ENCODE measurements around the gene ETFRF1.

The ETFRF1 gene, protein sequence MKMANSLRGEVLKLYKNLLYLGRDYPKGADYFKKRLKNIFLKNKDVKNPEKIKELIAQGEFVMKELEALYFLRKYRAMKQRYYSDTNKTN

DNA sequence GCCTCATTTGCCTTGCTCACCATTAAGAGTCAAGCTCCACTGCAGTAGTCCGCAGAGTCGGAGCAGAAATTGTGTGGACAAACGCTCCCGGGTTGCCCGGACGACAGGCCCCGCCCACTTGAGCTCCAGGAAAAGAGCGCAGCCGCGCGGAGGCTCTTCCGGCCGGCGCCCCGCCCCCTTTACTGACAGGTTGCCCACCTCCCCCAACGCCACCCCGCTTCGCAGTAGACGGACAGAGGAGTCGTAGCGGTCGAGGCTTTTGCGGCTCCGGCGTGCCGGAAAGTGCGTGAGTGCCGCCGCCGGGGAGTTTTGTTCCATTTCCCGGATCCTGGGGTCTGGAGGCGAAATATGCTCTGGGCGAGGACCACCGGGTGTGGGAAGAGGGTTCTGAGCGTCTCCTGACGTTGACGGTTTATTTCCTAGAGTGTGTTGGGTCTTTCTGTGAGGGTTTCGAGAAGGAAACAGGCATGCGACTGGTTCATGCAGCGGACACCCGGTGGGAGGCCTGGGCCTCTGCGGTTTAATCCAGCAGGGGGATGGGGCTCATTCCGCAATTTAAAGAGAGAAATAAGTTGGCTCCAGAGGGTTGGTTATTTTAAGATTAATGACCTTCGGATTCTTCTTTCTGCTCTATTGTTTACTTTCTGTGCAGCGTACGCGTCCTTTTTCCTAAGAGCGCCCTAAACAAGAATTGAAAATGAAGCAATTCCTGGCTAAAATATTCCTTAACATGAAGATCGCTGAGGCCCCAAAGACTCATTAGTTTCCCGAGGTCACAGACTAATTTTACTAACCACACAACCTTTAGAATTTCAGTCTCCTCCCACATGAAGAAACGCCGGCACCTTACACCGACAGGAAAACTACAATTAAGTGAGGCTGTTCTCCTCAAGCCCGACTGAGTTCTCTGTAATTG is at the start of gene ETFRF1, which contains the start of gene DNAI7:
Gene ETFRF1, plus strand, starts transcription at position 182 of the 916 bp plus-strand sequence. CDS start 8,720 bp downstream, outside the sequence.
Gene DNAI7, minus strand, starts transcription at position 105 of the 916 bp plus-strand sequence. Its CDS starts 82 bp downstream, at position 23.
- DNase-seq (ENCODE audit: low spot score), result peak; percentile 94

DNA sequence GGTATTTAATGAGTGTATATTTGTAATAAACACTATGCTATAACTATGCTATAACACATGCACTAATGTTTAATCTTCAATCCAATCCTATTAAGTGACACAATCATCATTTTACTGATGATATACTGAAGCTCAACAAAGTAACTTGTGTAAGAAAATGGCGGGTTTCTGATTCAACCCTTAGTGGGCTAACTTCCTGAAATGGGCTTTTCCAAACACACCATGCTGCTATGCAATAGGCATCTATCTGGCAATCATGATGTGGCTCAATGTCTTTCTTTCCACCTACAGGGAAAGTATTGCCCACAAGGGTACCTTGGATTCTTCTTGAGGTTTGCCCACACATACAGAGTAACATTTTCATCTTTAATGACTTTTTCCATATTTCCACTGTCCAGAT is 48.4 kb upstream of the ETFRF1 start:
- DNase-seq (ENCODE audit: low spot score), result no peak

GRCh38 chr12:25151476-25151875 is 43.6 kb upstream of the ETFRF1 start:
- DNase-seq (ENCODE audit: low spot score), result no peak

DNA sequence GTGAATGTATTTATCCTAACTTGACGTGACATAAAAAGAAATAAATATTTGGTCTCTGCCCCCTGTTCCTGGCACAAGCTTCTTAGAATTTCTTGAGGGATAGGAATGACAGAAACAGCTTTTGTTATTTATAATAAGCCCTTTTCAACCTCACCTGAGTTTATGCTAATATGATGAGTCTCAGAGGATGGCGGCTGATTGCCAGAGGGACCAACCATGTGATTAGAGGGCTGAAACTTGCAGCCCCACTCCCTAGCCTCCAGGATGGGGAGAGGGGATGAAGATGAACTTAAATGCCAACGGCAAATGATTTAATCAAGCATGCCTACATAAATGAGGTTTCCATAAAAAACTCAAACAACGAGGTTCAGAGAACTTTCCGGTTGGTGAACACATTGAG is 43.0 kb upstream of the ETFRF1 start:
- no peak for DNase-seq (ENCODE audit: low spot score)

DNA sequence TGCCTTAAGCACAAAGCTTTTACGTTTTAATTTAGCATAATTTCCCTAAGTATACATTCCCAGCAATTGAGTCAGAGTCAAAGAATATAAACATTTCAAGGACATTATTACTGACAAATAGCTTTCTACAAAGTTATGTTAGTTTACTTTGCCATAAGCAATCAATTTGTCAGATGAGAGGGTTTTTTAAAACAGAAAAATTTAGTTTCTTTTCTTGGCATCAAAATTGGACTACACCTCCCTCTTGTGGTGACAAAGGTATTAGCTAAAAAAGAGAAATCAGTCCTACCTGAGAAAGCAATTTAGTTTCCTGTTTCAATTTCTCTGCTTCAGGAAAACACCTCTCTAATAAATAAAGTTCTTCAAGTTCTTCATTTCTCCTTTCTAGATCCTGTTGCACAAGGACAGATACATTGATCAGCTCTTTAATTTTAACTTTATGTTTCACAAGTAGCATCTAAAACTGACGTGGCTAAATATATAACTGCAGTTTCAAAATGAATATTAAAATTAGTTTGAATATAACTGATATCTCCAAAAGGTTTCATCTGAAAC is 39.9 kb upstream of the ETFRF1 start:
- DNase-seq (ENCODE audit: low spot score), result peak; percentile 40

- no peak for DNase-seq (ENCODE audit: low spot score)
Observed at GRCh38 chr12:25156061-25156460, 39.0 kb upstream of the ETFRF1 start.

GRCh38 chr12:25162866-25163265 is 32.2 kb upstream of the ETFRF1 start:
- DNase-seq (ENCODE audit: low spot score), result no peak

DNA sequence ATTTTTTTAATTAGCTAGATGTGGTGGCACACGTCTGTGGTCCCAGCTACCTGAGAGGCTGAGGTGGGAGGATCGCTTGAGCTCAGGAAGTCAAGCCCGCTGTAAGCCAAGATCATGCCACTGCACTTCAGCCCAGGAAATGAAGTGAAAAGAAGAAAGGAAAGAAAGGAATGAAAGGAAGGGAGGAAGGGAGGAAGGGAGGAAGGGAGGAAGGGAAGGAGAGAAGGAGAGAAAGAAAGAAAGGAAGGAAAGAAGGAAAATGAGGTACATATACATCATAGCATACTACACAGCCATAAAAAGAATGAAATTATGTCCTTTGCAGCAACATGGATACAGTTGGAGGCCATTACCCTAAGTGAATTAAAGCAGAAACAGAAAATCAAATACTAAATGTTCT is 12.3 kb upstream of the ETFRF1 start:
- no peak for DNase-seq (ENCODE audit: low spot score)

GRCh38 chr12:25184132-25184531 is 10.9 kb upstream of the ETFRF1 start:
- DNase-seq (ENCODE audit: low spot score), result no peak

GRCh38 chr12:25186038-25186787 is 8.8 kb upstream of the ETFRF1 start:
- DNase-seq (ENCODE audit: low spot score), result no peak

- DNase-seq (ENCODE audit: low spot score), result no peak
Observed at GRCh38 chr12:25186788-25187402, 8.1 kb upstream of the ETFRF1 start.

- DNase-seq (ENCODE audit: low spot score), result no peak
Observed at GRCh38 chr12:25187781-25188180, 7.3 kb upstream of the ETFRF1 start.

DNA sequence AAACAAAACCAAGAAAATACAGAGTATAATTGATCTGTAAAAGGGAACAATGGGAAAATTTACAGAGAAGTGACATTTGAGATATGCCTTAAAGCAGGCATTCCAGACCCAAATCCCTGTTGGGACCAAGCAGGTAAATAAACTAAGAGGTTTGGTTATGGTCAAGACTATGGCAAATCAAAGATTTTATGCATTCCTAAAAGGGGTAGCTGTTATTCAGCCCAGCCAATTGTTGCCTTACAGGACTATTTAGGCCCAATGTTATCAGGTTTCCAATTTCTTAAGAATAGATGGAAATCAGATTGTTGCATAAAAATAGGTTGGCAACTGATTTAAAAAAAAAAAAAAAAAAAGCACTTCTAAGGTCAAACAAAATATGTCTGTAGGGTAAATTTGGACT is 5.4 kb upstream of the ETFRF1 start:
- no peak for DNase-seq (ENCODE audit: low spot score)

GRCh38 chr12:25190793-25191192 is 4.2 kb upstream of the ETFRF1 start:
- DNase-seq (ENCODE audit: low spot score), result no peak

DNA sequence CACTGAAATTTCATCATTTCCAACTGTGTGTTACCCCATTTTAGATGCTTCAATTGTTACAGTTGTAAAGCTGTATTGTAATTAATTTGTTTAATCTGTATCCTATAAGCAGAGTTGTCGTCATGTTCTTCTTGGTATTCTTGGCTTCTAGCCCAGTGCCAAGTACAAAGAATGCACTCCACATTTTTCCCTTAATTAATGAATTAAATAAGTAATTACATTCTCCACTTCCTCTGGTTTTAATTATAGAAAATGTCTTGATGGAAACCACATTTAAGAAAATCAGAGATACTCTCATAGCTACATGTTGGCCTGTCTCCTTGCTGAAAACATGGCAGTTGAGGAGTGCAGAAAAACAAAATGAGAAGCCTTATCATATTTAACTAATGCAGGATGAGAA is 823 bp upstream of the ETFRF1 start:
- DNase-seq (ENCODE audit: low spot score), result peak; percentile 22

DNA sequence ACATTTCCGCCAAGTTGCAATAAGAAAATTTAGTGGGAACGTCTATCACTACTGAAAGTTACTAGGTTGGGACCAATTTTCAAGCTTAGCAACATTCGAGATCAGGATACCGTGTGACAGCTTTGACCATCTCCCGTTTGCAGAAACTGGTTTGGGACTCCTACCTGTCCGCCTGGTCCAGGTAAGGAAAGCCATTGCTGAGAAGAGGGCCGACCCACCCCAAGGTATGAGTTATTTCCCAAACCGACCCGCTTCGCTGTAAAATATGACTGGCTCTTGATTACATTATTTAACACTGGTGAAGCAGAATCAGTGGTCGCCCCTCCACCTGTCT is 348 bp upstream of the ETFRF1 start:
- no peak for DNase-seq (ENCODE audit: low spot score)

DNA sequence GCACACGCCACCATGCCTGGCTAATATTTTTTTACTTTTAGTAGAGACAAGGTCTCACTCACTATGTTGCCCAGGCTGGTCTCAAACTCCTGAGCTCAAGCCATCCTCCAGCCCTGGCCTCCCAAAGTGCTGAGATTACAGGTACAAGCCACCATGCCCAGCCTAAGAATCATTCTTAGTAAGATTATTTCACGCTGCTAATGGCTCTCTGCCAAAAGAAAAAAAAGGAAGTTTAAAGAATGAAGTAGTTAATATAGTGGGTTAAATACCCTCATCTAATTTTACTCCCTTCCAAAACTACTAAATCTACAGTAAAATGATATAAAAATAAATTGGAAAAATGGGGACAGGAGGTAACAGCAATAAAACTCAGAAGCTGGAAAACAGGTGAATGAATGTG is 2.6 kb downstream of the ETFRF1 start:
- no peak for DNase-seq (ENCODE audit: low spot score)

DNA sequence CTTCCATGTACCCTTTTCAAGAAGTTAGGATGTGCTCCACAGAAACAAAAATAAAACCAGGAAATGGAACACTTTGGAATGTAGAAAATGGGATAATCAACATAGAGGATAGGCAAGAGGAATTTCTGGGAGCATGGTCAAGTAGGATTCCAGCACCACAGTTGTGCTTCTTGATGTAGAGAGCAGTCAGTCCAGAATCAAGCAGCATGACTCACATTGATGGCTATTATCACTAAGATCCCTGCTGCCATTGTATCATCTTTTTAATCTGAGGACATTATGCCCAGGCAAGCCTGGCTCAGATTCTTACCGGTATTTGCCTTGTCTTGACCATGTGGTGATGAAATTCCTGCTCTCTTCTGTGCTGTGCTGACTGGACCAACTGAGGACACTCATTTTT is 5.7 kb downstream of the ETFRF1 start:
- DNase-seq (ENCODE audit: low spot score), result no peak

- DNase-seq (ENCODE audit: low spot score), result no peak
Observed at GRCh38 chr12:25202137-25202536, 7.1 kb downstream of the ETFRF1 start.

DNA sequence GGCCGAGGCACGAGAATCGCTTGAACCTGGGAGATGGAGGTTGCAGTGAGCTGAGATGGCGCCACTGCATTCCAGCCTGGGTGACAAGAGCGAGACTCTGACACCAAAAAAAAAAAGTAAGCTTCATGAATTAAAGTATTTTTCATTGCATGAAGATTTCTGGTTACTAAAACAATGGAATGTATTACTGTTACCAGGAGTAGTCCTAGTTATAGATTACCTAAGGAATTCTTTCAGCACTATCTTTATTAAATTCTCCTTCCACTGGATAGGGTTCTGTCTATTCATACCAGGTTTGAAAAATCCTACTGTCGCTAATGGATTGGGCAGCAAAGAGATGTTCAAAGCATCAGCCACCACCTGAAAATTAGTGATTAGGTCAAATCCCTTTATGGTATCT is 12.4 kb downstream of the ETFRF1 start:
- DNase-seq (ENCODE audit: low spot score), result no peak

DNA sequence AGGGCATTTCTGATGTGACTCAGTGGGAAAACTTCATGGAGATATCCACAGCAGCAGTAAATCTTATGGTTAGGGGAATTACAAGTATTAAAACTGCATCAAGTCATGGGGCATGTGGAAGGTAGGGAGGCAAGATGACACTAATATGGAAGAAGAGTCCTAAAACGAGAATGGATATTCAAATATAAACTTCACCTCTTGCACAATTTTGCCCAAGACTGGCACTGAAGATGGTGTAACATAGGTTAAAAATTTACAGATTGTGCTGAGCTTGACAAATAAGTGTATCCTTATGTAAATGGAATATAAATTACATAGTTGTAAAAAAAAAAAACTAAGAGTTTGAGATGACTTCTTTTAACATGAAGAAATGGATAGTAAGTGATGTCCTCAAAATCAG is 12.8 kb downstream of the ETFRF1 start:
- DNase-seq (ENCODE audit: low spot score), result no peak

- DNase-seq (ENCODE audit: low spot score), result no peak
Observed at GRCh38 chr12:25208554-25208953, 13.5 kb downstream of the ETFRF1 start.

All from hematopoietic multipotent progenitor cell treated with erythropoietin and hydrocortisone succinate and interleukin-3 and kit ligand, for 15 days (in vitro differentiated cells).